Measurements from ENCODE around the gene HNRNPF.

Gene HNRNPF

GRCh38 chr10:43421519-43421918, 12.5 kb upstream of the HNRNPF start:
- no peak for DNase-seq (ENCODE audit: low read depth in 1 of 2, low spot score in 1 of 2)

- DNase-seq (ENCODE audit: low read depth in 1 of 2, low spot score in 1 of 2) = no peak
These were observed 12.2 kb upstream of the HNRNPF start for GRCh38 chr10:43421201-43421507.

GRCh38 chr10:43420369-43421200, 11.6 kb upstream of the HNRNPF start:
- peak; percentile 47 to 66 for DNase-seq (ENCODE audit: low read depth in 1 of 2, low spot score in 1 of 2)

GRCh38 chr10:43419997-43420368, 11.0 kb upstream of the HNRNPF start:
- no peak for DNase-seq (ENCODE audit: low read depth in 1 of 2, low spot score in 1 of 2)

GRCh38 chr10:43417950-43418768, 9.2 kb upstream of the HNRNPF start:
- DNase-seq (ENCODE audit: low read depth in 1 of 2, low spot score in 1 of 2) = no peak

- DNase-seq (ENCODE audit: low read depth in 1 of 2, low spot score in 1 of 2) = no peak
These were observed 6.6 kb upstream of the HNRNPF start for GRCh38 chr10:43415544-43415943.

GRCh38 chr10:43411536-43411935, 2.5 kb upstream of the HNRNPF start:
- DNase-seq (ENCODE audit: low read depth in 1 of 2, low spot score in 1 of 2) = no peak

- DNase-seq (ENCODE audit: low read depth in 1 of 2, low spot score in 1 of 2) = no peak
These were observed 1.4 kb upstream of the HNRNPF start for GRCh38 chr10:43410345-43410744.

GRCh38 chr10:43409385-43410109, 561 bp upstream of the HNRNPF start:
- DNase-seq (ENCODE audit: low read depth in 1 of 2, low spot score in 1 of 2) = peak; percentile 40 to 47

GRCh38 chr10:43408331-43408709, 666 bp downstream of the HNRNPF start:
- DNase-seq (ENCODE audit: low read depth in 1 of 2, low spot score in 1 of 2) = no peak

GRCh38 chr10:43407576-43408330, 1.2 kb downstream of the HNRNPF start:
- peak; percentile 61 to 87 for DNase-seq (ENCODE audit: low read depth in 1 of 2, low spot score in 1 of 2)

GRCh38 chr10:43407148-43407575, 1.8 kb downstream of the HNRNPF start:
- peak in 1 of 2 donors; percentile 47 for DNase-seq (ENCODE audit: low read depth in 1 of 2, low spot score in 1 of 2)

GRCh38 chr10:43404704-43405084, 4.3 kb downstream of the HNRNPF start:
- no peak for DNase-seq (ENCODE audit: low read depth in 1 of 2, low spot score in 1 of 2)

GRCh38 chr10:43403911-43404703, 4.9 kb downstream of the HNRNPF start:
- DNase-seq (ENCODE audit: low read depth in 1 of 2, low spot score in 1 of 2) = no peak

GRCh38 chr10:43402880-43403452, 6.0 kb downstream of the HNRNPF start:
- DNase-seq (ENCODE audit: low read depth in 1 of 2, low spot score in 1 of 2) = no peak

GRCh38 chr10:43402176-43402575, 6.8 kb downstream of the HNRNPF start:
- no peak for DNase-seq (ENCODE audit: low read depth in 1 of 2, low spot score in 1 of 2)

GRCh38 chr10:43401627-43402026, 7.4 kb downstream of the HNRNPF start:
- DNase-seq (ENCODE audit: low read depth in 1 of 2, low spot score in 1 of 2) = no peak

- no peak for DNase-seq (ENCODE audit: low read depth in 1 of 2, low spot score in 1 of 2)
These were observed 9.4 kb downstream of the HNRNPF start for GRCh38 chr10:43399320-43400310.

- no peak for DNase-seq (ENCODE audit: low read depth in 1 of 2, low spot score in 1 of 2)
These were observed 10.1 kb downstream of the HNRNPF start for GRCh38 chr10:43398939-43399319.

Measured in stimulated activated CD4-positive, alpha-beta T cell treated with anti-CD3 and anti-CD28 coated beads, Interleukin-15, amount 100 ng/mL, for 1 hour (primary cell).